ENCODE results near the gene HHAT.

Gene HHAT

DNA sequence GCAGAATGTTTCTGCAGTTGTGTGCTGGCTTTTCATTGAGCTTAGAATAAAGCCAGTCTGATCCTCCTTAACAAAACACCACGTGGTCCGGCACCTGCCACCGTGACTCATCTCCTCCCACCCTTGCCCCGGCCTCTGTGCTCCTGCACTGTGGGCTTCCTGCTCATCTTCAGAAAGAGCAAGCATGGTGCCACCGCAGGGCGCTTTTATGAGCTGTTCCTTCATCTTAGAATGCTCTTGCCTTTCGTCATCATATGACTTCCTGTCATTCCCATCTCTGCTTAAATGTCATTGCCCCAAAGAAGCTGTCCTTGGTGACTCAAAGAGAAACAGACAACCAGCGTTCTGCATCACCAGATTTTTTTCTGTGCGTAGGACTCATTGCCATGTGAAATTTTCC lies 117.8 kb downstream of the HHAT start:
- peak; percentile 55 for DNase-seq

- no peak for DNase-seq
These were observed 118.9 kb downstream of the HHAT start for GRCh38 chr1:210447456-210448057.

DNA sequence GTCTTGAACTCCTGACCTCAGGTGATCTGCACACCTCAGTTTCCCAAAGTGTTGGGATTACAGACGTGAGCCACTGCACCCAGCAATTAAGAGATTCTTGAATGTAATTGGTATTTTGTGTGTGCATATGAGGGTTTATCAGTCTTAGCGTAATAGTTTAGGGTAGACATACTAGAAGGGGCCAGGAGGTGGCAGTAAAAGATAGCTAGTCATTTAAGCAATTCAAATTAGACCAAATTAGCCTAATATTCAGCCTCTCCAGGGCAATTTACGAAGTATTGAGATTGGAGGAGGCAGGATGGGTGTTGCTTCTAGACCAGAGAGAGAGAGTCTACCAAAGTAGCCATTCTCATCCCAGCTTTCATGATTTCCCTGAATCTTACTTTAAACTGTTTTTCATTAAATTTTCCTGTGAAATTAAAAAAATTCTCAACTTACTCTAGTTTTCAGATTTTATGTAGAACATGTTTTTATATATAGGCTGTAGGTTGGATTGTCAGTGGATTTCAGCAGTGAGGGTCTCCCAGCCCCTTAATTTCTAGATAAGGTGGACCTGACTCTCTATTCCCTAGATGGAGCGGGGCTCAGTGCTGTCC lies 119.7 kb downstream of the HHAT start:
- peak; percentile 15 for DNase-seq

- DNase-seq, result peak; percentile 16
These were observed 127.3 kb downstream of the HHAT start for GRCh38 chr1:210455840-210456603.

DNA sequence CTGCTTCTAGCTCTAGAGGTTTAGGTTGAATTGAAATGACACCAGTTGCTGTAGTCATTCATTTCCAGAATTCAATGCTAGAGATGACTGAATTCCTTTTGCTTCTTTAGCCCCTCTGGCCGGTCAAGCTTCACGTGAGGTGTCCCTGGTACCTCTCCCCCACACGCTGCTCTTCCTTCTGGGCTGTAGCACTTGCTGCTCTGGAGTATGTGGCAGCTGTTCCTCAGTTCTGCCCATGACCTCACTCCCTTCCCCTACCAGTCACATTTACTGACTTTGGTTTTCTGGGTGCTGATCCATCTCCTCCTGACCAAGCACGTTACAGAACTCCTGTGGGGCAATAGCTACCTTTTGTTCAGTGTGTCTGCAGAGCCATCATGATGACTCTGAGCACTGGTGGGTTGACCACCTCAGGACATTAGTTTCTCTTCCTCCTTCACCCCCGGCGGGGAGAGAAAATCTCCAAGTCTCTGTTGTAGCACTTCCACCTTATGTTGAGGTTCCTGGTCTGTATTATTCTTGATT lies 128.1 kb downstream of the HHAT start:
- peak; percentile 27 for DNase-seq

DNA sequence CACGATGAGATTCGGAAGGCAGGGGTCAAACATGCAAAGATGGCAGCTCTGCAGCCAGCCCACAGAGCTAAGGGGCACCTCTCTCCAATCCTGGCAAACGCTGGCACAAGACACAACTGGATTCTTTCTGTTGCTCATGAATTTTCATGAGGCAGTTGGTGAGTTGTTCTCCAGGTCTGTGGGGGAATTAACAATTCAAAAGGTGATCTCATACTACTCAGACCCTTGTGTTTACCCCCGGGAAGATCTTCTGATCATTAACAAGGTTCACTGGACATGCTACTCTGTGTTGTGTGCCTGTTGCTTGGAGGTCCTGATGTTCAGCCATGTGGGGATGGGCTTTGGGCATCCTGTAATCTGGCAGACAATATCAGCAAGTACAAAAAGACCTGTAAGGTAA lies 128.9 kb downstream of the HHAT start:
- no peak for DNase-seq

GRCh38 chr1:210464519-210465039 lies 135.9 kb downstream of the HHAT start:
- no peak for DNase-seq

DNA sequence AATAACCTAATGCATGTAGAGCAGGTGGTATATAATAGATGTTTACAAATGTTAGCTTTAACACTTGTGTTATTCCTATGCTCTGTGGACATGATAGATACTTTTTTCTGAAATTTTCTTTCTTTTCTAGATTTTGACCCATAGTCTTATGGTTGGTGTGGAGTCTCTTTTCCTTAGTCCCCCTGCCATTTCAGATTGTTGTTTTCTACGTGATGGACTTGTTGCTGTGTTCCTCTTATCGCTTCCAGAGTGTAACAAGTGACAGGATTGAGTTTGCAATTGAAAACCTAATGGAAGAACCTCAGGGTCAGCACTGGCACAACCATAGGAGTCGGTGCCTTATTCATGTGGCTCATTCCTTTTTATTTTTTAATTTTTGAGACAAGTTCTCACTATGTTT lies 136.4 kb downstream of the HHAT start:
- DNase-seq, result no peak

- no peak for DNase-seq
These were observed 138.8 kb downstream of the HHAT start for GRCh38 chr1:210467440-210468043.

DNA sequence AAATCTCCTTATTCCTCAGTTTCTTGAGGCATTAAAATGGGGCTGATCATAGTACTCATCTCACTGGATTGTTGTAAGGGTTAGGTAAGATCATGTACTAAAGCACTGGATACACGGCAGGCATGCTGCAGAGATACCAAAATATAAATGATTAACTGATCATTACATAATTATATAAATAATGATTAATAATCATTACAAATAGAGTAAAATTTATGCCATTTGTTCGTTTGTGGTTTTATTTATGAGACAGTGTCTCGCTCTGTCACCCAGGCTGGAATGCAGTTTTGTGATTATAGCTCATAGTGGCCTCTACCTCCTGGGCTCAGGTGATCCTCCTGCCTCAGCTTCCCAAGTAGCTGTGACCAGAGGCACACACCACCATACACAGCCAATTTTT lies 140.7 kb downstream of the HHAT start:
- no peak for DNase-seq

- DNase-seq, result no peak
These were observed 146.6 kb downstream of the HHAT start for GRCh38 chr1:210475321-210475720.

GRCh38 chr1:210475806-210476205 lies 147.1 kb downstream of the HHAT start:
- no peak for DNase-seq

DNA sequence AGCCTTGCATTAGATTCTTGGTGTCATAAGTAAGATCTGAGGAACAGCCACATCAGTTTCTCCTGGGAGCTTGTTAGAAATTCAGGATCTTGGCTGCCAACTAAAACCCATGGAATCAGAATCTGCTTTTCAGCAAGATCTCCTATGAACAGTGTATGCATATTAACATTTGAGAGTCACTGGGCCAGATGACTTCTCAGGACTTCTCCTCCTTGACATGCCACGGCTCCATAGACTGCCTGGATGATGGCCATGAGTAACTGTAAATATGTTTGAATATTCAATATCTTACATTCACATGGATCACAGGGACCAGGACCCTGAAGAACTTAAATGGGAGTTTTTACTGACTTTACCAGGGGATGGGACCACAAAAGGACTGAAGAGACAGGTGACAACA lies 148.0 kb downstream of the HHAT start:
- no peak for DNase-seq

DNA sequence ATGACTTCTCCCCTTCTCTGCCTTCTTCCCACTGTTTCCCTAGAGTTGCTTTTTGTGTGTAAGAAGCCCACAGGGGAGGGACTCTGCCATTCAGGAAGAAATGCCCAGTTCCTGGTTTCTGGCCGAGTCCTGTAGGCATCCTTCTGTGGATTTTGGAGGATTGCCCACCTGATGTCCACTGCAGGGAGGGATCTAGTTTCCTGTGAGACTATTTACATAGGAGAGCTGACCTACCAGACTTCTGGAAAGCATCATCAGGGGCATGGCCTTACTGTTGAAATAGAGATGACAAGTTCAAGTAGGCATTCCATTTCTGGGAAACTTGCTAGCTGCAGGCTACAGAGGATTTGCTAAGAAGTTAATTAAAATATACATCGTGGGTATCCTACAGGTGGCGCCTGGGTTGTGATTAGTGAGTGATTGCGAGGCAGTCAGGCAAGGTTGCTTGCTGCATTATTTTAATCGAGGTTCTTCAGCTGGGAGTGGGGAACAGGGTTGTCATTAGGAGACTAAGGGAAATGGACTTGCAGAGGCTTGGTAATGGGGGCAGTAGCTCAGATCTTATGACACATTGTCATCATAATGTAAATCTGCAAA lies 148.7 kb downstream of the HHAT start:
- DNase-seq, result no peak

DNA sequence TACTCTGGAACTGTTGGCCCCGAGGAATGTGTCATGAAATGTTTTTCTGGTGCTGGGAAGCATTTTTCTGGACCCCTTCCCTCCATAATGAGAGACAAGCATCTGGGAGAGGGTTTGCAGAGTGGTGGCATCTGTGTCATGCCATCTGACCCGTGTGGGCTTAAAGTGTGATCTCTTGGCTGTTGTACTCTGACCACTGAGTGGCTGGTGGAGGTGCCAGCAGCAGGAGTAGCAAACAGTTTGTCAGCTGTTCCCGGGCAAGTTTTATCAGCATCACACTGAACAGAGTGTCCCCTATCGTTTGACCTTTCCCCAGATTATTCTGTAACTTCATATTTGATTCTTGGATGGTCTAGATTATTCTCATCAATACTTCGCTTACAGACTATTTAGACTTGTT lies 150.1 kb downstream of the HHAT start:
- DNase-seq, result no peak

DNA sequence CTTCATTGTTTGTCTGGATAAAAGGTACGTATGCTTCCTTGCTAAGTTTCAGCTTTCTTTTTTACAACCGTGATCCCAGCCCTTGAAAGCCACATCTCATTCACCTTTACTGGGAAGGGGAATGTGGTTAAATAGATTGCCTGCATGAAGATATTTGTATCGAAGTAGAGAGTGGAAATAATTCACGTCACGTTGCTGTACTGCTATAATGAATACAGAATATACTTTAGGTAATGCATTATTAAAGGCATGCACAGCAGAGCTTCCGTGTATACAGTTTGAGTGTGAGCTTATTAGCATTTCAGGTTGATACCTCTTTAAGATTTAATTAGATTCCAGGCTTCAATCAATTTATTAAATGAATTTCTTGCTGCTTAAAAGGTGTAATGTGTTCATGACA lies 153.8 kb downstream of the HHAT start:
- no peak for DNase-seq

GRCh38 chr1:210482945-210483617 lies 154.4 kb downstream of the HHAT start:
- DNase-seq, result no peak

GRCh38 chr1:210483821-210484220 lies 155.1 kb downstream of the HHAT start:
- no peak for DNase-seq

- DNase-seq, result no peak
These were observed 158.3 kb downstream of the HHAT start for GRCh38 chr1:210487021-210487420.

DNA sequence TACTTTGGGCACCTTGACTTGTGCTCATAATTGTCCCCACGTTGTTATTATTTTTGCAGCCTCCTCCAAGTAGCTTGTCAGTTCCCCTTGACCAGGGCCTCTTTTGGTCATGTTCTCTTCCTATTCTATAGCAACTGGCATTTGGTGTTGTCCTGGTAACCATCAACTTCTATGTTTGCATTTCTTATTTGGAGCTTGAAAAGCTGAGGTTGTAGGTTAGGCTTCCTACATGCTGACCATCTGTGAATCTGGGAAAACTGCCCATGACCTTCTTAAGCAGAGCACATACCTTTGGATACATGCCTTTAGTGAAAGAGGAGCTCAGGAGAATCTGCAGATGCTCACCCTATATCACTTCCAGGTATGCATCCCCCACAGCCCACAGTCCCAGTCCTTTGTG lies 160.8 kb downstream of the HHAT start:
- no peak for DNase-seq

GRCh38 chr1:210490781-210491180 lies 162.1 kb downstream of the HHAT start:
- DNase-seq, result no peak

- DNase-seq, result no peak
These were observed 167.4 kb downstream of the HHAT start for GRCh38 chr1:210496063-210496462.

DNA sequence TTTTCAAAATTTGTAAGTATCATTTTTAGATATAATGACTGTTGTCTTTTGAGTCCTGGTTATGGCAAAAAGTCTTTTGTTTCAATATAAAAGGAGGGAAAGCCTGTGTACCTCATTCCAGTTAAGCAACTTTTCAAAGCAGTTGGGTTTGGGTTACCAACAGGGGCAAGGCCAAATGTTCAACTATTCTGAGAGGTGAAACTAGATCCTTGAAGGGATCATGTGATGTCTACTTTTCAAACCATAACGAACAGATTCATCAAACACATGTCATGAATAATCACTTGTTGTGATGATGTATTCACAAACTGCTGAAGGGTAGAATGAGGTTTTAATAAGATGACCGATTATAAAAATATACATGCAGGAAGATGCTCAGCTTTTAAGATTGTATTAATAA lies 171.3 kb downstream of the HHAT start:
- no peak for DNase-seq
